HG03442 (cell line): ENCODE results near the gene BNIP3.

Source experiments
- ATAC-seq: cut with Tn5 transposase; IDR thresholded peaks from one replicate; pipeline ENCODE4 v1.9.1; 2021; ENCODE audit warnings: mild to moderate bottlenecking, moderate library complexity; ENCODE audit not compliant: unreplicated experiment

BNIP3 gene

DNA sequence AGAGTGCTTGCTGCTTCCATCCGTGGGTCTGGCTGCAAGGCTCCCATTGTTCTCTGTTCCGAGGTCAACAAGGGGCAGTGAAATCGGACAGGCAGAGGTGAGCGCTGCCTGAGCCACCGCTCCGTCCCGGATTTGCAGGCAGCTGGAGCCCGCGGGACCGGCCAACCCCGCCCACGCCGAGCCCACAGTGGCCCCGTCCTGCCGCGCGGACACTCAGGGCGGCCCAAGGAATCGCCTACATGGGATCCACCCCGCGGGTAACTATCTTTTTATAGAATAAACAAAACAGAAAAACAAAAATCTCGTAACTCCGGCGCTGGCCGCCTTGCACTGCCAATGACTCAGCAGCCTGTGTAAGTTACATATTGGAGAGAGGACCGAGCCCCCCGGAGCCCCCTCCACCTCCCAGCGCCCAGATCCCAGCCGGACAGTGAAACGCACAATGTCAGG is 1.9 kb downstream of the BNIP3 start:
- no peak for ATAC-seq

DNA sequence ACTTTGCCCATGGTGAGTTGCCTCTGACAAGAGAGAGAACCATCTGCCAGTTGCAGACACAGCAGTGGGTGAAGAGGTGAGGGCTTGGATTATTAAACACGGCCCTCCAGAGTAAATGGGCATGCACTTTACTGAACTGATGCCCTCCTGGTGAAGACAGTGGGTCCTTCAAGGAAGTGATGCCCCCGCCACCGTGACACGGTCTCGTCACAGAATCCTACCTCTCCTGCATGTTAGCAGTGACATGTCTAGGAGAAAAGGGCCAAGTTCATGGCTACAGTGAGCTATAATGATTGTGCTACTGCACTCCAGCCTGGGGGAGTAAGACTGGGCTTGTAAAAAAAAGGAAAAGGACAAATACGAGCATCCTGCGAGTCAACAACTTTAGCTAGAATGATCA is 2.4 kb downstream of the BNIP3 start:
- ATAC-seq = no peak

DNA sequence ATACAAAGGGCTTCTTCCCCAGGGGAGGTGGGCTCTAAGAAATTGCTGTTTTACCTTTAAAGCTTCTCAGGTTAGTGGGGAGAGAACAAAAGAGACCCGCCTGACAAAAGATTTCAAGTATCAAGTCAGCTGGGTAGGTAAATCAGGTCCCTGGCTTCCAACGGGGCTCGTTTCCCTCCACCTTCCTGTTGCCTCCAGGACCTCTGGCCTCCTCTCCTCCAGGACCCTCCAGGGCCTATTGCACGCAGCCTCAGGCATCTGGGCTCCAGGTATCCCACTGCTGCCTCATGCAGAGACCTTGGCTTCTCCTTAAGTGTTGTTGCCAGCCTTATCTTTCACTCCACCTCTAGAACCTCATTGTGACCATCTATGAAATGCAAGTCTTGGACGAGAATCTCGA is 2.9 kb downstream of the BNIP3 start:
- ATAC-seq = no peak

DNA sequence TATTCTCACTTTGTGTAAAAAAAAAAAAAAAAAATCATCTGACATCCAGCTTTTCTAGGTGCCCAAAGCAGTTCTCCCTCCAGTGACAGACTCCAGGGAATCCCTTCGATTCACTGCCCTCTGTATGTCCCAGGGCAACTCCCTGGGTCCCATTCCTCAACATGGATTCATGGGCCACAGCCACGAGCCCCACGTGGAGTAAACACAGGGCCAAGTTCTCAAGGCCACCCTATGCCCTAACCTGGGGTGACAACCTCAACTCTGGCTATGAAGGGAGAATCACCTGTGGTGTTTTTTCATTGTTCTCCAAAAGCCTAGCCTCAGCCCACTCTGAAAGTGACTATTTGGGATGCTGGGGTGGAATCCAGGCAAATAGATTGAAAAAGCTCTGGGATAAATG is 3.4 kb downstream of the BNIP3 start:
- no peak for ATAC-seq

DNA sequence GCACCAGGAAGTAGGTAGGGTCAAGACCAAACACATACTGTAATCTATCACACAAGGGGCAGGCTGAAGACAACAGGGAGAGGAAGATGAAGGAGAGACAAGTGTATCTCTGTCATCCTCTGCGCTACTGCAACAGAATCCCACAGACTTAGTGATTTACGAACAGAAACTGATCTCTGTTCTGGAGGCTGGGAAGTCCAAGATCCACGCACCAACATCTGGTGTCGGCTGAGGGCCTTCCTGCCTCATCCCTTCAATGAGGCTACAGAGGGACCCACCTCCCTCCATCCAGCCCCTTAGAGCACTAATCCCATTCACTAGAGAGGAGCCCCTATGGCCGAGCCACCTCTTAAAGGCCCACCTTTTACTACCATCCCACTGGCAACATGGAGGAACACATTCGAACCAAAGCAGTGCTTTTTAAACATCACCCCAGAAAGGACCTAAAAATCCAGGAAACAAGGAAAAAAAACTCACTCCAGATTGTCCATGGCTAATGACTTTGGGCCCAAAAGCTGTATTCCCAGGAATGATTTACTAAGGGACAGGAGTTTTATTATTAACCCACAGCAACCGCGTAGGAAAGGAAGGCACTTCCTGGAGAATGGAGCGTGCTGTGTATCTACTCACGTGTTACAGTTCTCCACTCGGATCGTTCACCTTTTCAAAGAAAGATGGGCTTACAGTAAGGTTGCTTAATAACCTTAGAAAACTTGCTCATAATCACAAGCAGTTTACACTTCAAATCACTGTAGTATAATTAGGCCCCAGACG is 4.2 kb downstream of the BNIP3 start:
- ATAC-seq = no peak

DNA sequence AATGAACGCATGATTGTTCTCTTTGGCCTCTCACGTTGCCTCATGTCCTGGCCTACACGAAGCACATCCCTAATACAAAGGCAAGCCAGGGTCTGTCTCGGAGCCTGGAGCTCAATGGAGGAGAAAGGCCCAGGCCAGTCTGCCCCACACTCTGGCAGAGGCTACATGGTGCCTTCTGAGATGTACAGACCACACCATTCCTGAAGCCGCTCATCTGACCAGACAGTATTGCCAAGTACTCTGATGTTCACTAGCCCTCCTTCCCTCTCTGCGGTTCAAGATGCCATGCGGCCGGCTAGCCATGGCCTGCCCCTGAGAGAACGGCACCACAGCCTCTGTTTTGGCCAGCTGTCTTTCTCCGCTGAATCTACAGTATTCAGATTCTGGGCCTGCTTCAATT is 5.9 kb downstream of the BNIP3 start:
- no peak for ATAC-seq

DNA sequence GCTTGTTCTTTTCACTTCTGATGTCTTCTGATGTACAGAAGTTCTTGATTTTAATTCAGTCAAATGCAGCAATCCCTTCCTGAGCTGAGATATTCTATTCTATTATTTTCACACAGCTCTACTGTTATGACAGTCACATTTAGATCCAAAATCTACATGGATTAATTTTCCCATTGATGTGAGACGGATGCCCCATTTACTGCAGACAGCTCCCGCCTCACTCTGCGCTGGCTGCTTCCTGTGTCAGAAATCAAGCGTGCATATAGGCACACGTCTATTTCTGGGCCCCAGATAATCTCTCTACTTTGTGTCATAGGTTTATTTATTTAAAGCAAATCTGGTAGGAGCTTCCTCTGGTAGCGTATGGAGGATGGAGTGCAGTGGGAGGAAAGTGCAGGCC is 6.7 kb downstream of the BNIP3 start:
- no peak for ATAC-seq

DNA sequence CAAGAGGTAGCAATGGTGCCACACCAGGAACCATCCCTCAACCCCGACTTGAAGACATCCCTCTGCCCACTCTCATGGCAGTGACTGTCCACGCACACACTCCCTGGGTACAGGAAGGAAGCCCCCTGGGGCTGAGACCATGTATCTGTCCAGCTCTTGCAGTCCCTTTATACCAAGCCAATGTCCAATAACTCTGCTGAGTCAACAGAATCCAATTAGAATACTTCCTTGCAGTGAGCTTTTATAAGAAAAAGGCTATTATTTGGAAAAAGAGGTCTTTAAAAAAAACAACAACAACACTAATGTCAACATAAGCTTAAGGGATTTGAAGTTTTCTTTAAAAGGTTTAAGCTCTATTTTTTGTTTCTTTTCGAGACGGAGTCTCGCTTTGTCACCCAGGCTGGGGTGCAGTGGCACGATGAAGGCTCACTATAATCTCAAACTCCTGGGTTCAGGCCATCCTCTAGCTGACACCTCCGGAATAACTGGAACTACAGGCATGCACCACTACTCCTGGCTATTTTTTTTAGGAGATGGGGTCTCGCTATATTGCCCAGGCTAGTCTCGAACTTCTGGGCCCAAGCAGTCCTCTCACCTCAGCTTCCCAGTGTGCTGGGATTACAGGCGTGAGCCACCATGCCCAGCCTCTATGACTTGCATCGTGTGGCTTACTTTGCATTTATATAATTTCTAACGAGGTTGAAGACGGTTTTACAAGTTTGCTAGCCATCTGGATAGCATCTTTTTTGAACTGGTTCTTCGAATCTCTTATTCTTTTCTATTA is 7.5 kb downstream of the BNIP3 start:
- ATAC-seq = no peak

DNA sequence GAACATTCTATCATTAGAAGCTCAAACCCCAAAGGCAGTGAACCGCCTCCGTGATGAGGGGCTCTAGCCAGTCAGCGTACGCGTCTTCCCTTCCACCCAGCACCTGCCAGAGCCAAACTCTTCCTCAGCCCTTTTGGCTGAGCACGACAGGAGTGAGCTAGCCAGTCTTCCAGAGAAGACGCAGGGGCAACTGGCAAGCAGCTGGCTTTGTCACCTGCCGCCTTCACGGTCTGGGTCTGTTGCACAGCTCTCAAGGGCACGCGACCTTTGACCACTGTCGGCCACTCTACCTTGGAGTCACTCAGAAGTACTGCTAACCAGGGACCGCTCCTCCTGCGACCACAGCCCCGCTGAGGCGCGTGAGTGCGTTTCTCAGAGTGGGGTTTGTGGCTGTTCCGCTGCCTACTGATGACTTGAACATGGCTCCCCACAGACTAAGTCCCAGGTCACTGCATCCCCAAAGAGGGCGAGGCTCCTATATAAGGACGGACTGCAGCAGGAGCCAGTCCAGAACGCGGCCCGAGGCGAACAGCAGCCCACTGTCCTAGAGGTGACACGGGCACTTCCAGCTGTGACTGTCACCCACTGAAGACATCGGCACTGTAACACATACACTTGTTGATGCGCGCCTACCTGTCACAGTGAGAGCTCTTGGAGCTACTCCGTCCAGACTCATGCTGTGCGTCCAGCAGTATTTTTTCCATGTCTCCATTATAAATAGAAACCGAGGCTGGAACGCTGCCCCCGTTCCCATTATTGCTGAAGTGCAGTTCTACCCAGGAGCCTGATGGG is 8.4 kb downstream of the BNIP3 start:
- ATAC-seq = no peak

DNA sequence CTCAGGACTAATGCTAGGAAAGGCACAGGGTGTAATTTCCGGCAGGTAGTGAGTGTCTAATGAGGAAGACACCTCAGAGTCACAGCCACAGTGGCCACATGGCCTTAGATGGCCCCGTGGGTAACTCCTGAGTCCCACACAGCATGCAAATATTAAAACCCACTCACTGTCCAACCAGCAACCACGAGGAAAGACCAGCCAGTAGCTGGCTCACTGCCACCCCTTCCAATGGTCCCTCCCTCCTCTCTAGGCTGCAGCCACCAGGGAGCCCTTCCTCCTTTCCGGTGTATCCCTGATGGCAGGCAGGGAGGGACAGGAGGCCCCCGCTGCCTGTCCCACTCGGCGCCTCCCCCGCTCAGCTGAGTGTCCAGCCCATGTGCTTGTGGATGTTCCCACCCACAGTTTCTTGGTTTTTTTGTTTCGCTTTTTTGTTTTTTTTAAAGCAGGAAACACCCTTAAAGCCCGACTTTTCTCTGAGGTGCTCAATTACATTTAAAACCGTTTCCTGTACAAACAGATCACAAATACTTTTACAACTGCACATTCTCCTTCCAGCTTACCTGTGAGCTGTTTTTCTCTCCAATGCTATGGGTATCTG is 9.2 kb downstream of the BNIP3 start:
- no peak for ATAC-seq

DNA sequence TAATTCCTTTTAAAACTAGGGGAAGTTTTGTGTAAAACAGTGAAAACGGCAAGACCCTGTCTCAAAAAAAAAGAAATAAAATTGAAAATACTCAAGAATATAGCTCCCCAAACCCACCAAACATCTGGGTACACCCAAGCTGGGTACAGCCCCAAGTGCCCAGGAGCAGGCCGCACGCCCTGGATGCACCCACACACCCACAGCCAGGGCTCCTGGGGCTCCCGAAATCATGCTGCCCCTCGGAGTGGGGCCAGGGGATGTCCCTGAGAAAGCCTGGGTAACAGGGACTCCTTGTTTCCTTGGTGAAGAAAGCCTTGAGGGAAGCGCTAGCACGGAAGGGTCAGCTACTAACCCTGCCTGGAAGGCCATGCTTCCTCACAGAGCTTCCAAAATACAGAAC is 10.1 kb downstream of the BNIP3 start:
- no peak for ATAC-seq

DNA sequence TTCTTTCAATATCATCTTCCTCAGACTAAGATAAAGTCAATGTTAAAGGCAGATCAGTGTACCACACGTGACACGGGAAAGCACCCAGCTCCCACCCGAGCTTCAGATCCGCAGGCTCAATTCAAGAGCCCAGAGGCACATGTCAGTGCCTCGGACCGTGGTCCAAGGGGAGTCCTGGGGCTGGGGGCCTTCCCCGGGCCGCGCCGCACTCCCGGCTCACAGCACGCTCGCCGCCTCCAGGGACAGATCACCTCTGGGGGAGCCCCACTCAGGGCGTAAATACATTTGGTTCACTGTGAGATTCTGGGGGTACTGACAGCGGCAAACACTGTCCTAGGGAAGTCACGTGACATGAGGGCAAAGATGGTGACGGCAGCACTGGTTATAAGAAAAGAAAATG is 10.8 kb downstream of the BNIP3 start:
- no peak for ATAC-seq

DNA sequence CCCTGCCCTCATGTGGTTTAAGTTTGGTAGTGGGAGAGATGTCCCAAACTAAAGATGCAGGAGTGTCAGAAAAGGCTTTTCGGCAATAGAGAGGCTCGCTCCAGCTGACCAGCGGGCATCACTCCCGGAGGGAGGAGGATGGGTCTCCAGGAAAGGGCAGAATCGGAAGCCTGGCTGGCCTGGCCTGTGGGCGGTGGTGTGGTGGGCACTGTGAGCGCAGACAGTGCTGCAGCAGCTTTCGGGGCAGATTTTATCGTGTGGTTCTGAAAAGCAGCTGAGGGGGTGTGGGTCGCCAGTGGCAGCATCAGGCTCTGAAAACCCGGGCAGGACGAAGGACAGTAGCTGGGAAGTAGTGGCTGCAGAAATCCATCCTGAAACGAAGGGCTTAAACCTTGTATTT is 12.8 kb downstream of the BNIP3 start:
- no peak for ATAC-seq

DNA sequence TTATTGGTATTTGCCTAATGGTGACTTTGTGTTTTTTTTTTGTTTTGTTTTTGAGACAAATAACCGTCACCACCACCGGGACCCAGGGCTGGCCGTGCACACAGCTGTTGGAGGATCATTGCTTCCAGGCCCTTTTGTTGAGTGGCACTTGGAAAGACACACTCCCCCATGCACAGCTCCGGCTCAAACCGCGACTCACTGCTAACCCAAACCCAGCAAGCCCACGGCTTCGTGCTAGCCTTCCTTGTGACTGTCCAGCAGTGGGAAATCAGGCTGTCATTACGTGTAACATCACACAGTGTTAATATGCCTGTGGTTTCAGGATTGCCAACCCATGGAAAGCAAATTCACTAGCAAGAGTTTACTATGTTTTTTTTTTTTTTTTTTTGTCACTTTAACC is 17.4 kb downstream of the BNIP3 start:
- no peak for ATAC-seq

DNA sequence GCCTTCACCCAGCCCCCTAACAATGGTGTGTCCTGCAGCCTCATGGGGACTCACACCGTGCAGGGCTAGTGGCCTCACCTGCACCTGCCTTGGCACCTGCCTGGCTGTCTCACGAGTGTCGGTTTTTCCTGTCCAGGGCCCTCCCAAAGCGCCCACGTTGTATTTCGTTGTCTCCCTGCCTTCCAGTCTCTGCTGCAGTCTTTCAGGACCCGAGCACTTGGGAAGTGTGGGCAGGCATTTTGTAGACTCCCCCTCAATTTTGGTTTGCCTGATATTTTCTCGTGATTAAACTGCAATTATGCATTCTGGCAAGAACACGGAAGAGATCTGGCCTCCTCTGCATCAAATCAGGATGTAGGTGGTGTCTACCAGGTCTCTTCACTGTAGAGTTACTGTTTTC is 17.9 kb downstream of the BNIP3 start:
- no peak for ATAC-seq

DNA sequence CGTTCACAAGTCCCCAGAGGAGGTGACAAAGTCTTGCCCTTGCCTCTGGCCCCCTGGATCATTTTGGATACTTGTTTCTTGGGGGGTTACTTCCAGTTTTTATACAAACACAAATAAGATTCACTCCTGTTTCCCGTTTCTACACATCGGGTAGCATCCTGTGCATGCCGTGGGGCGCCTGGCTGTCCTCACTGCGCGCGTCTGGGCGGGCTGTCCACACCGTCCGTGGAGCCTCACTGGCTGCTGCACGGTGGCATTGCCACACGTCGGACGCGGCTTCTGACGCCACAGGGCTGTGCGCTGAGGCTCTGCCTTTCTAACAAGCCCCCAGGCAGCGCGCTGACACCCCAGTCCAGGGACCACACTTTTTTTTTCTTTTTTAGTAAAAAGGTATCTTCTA is 18.4 kb downstream of the BNIP3 start:
- no peak for ATAC-seq

DNA sequence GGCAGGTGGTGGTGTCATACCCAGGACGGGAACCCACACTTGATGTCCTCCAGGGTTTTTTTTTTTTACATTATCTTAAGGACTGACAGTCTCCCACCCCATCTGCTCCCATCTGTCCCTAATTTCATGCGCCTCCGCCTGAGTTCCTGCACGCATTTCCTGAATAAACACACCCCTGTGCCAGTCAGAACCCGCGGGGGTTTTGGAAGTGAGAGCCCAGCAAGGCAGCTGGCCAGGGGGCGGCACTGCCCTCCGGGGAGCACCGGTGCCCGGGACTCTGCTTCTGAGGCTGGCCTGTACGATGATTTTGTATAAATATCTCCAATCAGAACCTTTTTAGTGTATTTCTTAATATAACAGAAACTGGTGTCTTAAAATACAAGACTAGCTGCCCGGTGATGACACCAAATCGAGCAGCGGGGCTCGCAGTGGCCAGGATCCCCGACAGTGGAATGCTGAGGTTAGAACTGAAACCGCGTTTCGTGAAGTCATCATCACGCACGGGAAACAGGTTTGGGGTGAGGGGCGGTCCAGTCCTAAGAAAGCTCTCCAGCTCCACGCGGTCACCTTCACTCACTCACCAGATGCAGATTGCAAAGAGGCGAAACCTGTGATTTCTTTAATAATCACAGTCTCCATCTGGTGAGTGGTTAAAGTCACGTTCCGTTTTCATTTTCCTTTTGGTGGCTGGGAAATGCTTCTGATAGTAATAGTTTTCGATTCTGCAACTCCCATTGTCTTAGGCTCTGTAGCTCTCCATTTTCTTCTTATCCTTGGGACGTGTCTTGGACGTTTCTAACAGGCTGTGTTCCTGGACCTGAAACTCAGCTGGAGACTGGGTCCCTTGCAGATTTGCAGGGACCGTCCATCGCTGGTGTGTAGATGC is 19.7 kb downstream of the BNIP3 start:
- no peak for ATAC-seq

DNA sequence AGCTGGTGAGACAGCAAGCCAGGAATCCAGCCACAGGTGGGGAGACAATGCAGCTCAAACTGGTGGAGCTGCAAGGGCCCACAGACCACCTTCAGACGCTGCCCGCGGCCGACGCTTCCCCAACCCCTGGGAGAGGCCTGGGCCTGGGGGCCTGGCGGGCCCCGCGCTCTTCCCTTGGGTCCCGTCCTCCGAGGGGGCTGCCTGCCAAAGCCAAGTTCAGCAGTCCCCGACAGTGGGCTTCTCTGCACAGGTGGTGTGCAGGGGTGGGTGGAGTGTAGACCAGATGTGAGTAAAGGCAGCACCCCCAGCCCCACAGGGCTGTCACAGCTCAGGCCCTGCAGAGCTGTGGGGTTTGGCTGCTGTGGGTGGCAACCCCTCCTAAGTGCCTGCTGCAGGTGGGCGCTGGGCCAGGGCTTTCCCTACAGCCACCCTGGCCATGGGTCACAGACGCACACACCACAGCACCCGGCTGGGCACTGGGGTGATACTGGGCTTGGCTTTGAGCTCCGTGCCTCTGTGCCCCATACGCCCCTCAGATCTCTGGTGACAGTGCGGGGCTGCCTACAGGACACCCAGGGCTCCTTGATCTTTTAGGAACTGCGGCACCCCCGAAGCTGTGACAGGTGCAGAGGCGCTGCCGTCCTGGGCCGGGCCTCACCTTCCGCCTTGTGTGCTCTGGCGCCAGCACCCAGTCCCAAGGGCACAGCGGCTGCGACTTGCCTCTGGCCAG is 20.5 kb downstream of the BNIP3 start:
- no peak for ATAC-seq

DNA sequence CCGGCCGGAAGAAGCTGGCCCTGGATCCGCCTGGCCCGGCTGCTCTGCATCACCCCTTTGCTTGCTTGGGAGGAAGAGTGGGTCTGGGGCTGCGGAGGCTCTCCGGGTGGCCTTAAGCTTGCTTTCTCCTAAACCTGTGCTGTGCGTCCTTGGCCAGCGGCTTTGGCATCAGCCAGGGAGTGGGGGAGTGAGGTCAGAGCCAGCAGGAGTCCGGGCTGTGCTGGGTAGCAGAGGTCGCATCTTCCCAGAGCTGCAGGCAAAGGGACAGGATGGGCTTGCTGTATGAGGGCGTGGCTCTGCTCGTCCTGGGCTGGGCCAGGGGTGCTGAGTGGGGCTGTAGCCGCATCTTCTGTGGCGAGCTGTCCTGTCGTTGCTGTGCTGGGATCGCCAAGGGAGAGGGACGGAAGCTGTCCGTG is 21.1 kb downstream of the BNIP3 start:
- no peak for ATAC-seq

DNA sequence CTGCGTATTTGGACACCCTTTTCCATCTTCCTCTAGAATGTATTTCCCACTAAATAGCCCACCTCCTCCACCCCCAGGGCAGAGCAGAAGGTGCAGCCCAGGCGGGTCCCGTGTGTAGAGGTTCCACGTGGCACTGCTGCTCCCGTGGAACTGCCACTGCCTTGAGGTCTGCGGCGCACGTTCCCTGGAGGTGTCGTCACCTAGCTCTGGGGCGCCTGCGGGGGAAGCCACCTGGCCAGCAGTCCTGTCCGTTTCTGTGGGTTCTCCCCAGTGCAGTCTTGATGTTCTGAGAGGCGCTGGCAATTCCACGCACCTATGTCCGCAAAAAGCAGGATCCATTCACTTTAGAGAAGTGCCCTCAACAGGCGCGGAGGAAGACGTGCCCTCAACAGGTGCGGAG is 21.9 kb downstream of the BNIP3 start:
- no peak for ATAC-seq
